Eye (tissue), 1 donor: ENCODE results near the gene NRG2.

ENCODE experiments used
- DNase-seq: peaks from one replicate; pipeline ENCODE4 v3.0.0-alpha.2; 2015

Gene NRG2

GRCh38 chr5:140004174-140004573, 38.9 kb downstream of the NRG2 start:
- DNase-seq = no peak

DNA sequence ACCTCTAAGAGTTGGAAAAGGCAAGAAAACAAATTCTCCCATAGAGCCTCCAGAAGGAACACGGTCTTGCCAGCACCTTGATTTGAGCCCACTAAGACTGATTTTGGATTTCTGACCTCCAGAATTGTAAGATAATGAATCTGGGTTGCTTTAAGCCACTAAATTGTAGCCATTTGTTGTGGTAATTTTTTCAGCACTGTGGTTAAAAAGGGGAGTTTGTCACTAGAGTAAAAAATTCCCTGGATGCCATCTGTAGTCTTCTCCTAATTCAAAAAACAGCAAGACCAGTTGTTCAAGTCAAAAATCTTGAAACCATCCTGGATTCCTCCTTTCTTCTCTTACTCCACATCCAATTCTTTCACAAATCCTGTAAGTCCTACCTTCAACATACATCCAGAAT, 39.6 kb downstream of the NRG2 start:
- DNase-seq = no peak

GRCh38 chr5:140000332-140000731, 42.8 kb downstream of the NRG2 start:
- DNase-seq = peak; percentile 77

DNA sequence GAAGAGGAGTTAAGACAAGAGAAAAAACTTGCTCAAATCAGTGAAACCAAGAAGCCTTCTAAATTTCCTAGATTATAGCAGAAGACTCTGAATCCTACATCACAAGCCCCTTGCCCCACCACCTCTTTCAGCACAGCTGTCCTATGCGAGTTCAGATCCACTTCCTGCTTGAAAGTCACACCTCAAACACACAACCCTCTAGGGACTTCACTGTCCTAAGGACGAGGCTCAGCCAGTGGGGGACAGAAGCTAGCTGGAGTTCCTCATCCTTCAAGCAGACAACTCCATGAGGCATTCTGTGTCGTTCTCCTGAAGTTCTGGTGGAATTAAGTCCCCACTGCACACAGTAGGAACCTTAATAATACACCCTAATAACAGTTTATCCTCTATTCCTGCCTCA, 44.3 kb downstream of the NRG2 start:
- DNase-seq = no peak

GRCh38 chr5:139997276-139997675, 45.8 kb downstream of the NRG2 start:
- DNase-seq = no peak

- no peak for DNase-seq
Observed at GRCh38 chr5:139995929-139996328, 47.2 kb downstream of the NRG2 start.

- no peak for DNase-seq
Observed at GRCh38 chr5:139994234-139994633, 48.9 kb downstream of the NRG2 start.

DNA sequence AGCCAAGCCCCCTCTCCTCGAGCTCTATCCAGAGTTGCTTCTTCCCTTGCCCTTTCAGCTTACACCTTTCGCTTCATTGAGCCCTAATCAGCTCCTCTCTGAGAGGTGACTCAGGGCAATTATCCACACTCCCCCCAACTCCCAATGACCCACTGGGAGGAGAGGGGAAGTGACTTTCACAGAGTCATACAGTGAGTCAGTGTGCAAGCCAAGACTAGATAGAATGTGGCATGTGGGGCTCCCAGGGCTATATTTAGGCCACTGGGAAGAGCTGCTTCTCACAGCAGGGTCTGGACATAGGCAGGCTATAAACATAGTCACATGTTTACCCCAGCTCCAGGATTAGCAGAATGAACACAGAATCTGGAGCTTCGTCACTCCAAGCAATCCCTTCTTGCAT, 57.4 kb downstream of the NRG2 start:
- peak; percentile 54 for DNase-seq

GRCh38 chr5:139985290-139985689, 57.8 kb downstream of the NRG2 start:
- no peak for DNase-seq

- DNase-seq = no peak
Observed at GRCh38 chr5:139984816-139985215, 58.3 kb downstream of the NRG2 start.

GRCh38 chr5:139982975-139983240, 60.2 kb downstream of the NRG2 start:
- no peak for DNase-seq

DNA sequence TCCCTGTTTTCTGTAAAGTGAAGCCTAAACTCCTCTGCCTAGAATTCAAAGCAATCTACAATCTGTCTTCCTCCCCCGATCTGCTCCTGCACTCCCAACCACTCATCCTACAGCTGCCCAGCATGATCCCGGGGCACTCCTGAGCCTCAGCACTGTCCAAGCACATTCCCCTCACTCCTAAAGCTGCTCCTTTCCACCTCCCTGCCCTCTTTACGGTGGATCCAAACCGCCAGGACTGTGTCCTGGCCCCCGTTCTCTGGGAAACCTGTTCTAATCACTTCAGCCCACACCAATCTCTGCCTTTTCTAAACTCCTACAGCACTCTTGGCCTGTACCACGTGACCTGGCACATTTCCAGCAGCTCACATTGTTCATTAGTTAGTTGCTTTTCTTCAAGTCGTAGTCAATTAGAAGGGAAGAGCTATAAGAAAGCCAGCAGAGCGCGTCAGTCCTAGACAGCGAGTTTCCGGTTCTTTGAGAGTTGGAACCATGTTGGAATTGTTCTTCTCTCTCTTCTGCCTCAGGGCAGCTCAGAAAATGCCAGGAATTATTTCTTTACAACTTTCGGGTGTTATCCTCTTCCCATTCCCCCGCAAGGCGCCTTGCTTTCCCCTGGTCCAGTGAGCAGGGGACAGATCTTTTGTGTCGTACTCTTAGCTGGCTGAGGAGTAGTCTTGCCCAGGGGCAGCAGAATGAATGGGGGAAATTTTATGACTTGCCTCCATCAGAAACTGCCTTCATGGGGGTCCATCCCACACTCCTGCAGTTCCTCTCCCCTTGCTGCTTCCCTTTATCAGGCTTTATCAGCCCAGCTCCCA, 60.7 kb downstream of the NRG2 start:
- DNase-seq = peak; percentile 95

GRCh38 chr5:139980765-139981164, 62.3 kb downstream of the NRG2 start:
- DNase-seq = peak; percentile 25

GRCh38 chr5:139979943-139980342, 63.2 kb downstream of the NRG2 start:
- no peak for DNase-seq

DNA sequence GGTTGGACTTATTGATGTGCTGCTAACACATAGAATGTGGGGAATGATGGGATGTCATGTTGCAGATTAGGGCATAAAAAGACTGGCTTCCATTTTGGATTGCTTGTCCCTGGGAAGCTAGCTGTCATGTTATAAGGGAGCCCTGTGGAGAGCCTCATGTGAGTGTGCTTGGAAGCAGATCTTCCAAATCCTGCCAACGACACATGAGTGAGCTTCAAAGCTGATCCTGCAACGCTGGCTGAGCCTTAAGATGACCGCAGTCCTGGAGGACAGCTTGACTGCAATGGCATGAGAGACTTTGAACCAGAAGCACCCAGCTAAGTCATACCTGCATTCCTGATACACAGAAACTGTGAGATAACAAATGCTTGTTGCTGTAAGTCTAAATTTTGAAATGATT, 63.6 kb downstream of the NRG2 start:
- no peak for DNase-seq

DNA sequence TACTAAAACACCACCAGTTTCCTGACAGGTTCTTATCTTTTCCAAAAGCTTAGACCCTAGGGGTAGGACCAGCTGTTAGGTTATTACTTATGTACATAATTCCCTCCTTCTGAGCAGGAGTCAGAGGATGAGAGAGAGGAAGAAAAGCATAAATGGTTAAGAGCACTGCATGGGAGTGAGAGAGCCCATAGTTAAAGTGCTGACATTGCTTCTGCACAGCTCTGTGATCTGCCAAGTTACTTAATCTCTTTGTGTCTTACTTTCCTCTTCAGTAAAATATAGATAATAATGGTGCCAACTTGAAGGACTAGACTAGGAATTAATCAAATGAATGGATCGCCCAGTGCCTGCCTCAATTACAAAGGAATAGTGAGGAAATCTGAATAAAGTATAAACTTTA, 66.4 kb downstream of the NRG2 start:
- DNase-seq = no peak

GRCh38 chr5:139975942-139976341, 67.2 kb downstream of the NRG2 start:
- no peak for DNase-seq

DNA sequence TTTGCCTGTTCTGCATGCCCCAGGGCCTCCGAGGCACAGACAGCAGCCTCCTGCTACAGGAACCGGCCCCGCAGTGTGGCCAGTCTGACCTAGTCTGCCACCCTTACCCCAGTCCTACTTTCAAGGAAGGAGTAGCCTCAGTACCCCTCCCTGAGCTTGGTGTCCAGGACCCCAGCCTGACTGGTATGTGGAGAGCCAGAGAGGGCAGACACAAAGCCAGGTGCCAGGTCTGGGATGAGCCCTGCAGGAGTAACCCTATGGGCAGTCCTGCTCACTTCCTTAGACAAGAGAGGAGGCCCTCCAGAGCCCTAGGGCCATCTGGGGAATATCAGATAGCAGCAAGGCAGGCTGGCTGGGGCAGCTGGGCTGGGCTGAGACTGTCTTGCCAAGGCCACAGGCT, 67.8 kb downstream of the NRG2 start:
- DNase-seq = no peak

DNA sequence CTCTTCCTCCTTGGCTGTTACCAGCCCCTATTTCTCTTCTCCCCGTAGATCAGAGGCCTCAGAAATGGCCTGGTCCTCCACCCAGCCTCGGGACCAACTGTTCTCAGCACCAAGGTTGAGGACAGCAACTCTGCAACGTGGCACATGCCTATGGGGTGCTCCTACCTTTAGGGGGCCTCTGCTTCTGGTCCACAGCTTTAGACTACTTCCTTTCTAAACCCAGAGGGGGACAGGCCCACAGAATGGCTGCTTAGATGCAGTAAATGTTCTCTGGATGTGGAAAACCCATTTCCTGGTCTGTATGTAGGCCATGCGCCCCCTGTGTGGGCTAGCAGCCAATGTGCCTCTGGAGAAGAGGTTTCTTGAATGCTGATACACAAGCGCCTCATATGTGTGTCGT, 68.4 kb downstream of the NRG2 start:
- no peak for DNase-seq

DNA sequence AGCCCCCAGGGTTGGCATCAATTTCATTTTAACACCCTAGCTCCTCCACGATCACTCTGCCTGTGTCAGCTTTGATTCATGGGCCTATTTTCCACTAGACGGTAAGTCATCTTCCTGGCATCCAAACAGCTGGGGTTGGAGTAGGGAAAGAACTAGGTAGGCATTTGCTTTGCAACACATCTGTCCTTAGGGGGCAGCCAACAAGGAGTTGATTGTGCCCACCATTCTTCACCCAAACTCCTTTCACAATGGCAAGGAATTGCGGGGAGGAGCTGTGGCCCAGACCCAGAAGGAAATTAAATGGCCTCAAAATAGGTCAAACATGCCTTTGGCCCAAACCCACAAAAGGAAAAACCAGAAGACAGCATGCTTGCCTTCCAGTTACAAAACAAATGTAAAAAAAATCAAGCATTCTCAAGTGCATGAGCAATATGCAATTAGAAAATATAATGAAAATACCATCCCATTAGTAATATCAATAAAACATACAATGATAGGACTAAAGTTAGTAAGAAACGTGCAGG, 71.8 kb downstream of the NRG2 start:
- no peak for DNase-seq

DNA sequence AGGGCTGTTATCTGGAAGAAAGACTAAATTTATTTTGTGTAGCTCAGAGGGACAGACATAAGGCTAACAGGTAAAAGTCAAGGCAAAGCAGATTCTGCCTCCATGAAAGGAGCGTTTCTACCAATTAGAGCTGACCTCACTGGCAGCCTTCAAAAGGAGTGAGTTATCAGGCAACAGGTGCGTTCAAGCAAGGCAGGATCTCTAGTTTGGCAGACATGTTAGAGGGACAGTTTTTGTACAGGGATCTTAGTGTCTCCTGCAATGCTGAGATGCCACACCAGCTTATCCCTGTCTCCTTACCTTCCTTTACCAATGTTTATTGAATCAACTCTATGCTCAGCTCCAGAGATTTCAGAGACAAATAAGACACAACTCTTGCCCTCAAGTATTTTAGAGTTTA, 73.8 kb downstream of the NRG2 start:
- no peak for DNase-seq

- DNase-seq = peak; percentile 95
Observed at GRCh38 chr5:139968547-139969261, 74.4 kb downstream of the NRG2 start.

DNA sequence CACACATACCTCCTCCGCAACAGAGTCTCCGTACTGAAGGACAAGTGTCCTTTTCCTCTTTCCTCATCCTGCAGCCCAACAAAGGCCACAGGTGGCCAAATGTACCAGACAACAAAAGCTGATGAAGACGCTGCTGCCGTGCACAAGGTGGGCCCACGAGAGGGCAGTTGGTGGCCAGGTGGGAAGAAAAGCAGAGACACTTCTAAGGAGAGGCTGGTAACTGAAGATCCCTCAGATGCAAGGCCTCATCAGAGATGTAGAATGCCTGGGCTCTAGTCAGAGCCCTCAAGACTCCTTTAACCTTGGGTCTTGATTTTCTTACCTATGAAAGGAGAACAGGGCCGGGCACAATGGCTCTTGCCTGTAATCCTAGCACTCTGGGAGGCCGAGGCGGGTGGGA, 75.7 kb downstream of the NRG2 start:
- no peak for DNase-seq

- DNase-seq = no peak
Observed at GRCh38 chr5:139966856-139967255, 76.2 kb downstream of the NRG2 start.
